ENCODE measurements around the gene TRMT10A. TPM values are rescaled to one million over a fixed set of nuclear protein-coding genes. Genes with fewer than 3 reads are reported as not detected.

The TRMT10A gene
- total RNA-seq, 1 experiment from 2014 or later = 4.6 TPM

GRCh38 chr4:99507762-99508161 is 56.1 kb downstream of the TRMT10A start:
- no peak overlapping the region for H3K23ac ChIP-seq (ENCODE audit: insufficient read length, low read depth, low read length)
- no peaks in the 10 kb centered on the region for H3K4me1 ChIP-seq (ENCODE audit: insufficient read depth, low read length)
- no peak for TF ChIP-seq CTCF (conservative IDR thresholded peaks at IDR 0.05)
- Mint-ChIP-seq H3K4me3 (no peak overlapping the region), H3K27me3 (ENCODE audit: low read depth) (no peaks in the 10 kb centered on the region; the same call in 1 of the 2 replicates), H3K9me3 (peaks cover 0 to 10% of the 10 kb centered on the region in 2 experiments; a peak in 3 of 5 replicates), H3K27ac (no peak overlapping the region), H3K4me1 (peaks cover 10% of the 10 kb centered on the region in 2 experiments), H3K36me3 (ENCODE audit: insufficient read depth in 1 of 3, low read depth in 3 of 3) (peaks cover 0 to 4% (median 0%) of the 10 kb centered on the region in 3 experiments; a peak in 2 of 7 replicates)
- no peak overlapping the region for H4K8ac ChIP-seq (replicated peaks; ENCODE audit: insufficient read length, low read depth, low read length)
- H3K56ac ChIP-seq (ENCODE audit: insufficient read length, low read depth, low read length) = no peak overlapping the region
- H4K91ac ChIP-seq (ENCODE audit: insufficient read length, low read depth, low read length) = no peak overlapping the region
- H2AFZ ChIP-seq (ENCODE audit: low read length) = no peak overlapping the region
- no peaks in the 10 kb centered on the region for H3K79me2 ChIP-seq (ENCODE audit: insufficient read depth, low read length)
- H4K5ac ChIP-seq (ENCODE audit: insufficient read length, low read depth, low read length) = no peak overlapping the region
- no peak for DNase-seq
- no peak overlapping the region for H2AK5ac ChIP-seq (ENCODE audit: insufficient read length, low read length)
- no peak overlapping the region for H2BK12ac ChIP-seq (ENCODE audit: insufficient read length, low read depth, low read length)
- no peak overlapping the region for H2BK120ac ChIP-seq (ENCODE audit: low read depth, low read length, poor library complexity, severe bottlenecking)
- H3K9ac ChIP-seq (ENCODE audit: extremely low read depth, insufficient read length, low read length) = no peak overlapping the region
- no peaks in the 10 kb centered on the region for H3K79me1 ChIP-seq (ENCODE audit: insufficient read depth, low read depth, low read length, poor library complexity, severe bottlenecking)
- H4K20me1 ChIP-seq (ENCODE audit: control insufficient read depth, insufficient read depth, insufficient read length) = no peaks in the 10 kb centered on the region
- no peaks in the 10 kb centered on the region for H3K27me3 ChIP-seq (ENCODE audit: insufficient read depth, low read length)
- no peak overlapping the region for H2BK20ac ChIP-seq (ENCODE audit: low read depth, low read length, poor library complexity, severe bottlenecking)
- H2BK5ac ChIP-seq (ENCODE audit: insufficient read length, low read length) = no peak overlapping the region
- H3T11ph ChIP-seq (ENCODE audit: low read length) = no peak overlapping the region
- no peaks in the 10 kb centered on the region for H3K23me2 ChIP-seq (ENCODE audit: insufficient read length, low read depth, low read length, poor library complexity, severe bottlenecking)
- H3K4me2 ChIP-seq (ENCODE audit: insufficient read depth, insufficient read length, low read length) = no peak overlapping the region
- no peaks in the 10 kb centered on the region for H3K9me3 ChIP-seq (ENCODE audit: control insufficient read depth, low read depth, low read length)
- no peak overlapping the region for H3K4ac ChIP-seq (ENCODE audit: low read depth, low read length)
- no peak overlapping the region for H3K14ac ChIP-seq (ENCODE audit: insufficient read depth, low read length)
- H3K27ac ChIP-seq (ENCODE audit: insufficient read length, low read depth, low read length) = no peak overlapping the region
- no peak overlapping the region for H3K18ac ChIP-seq (ENCODE audit: insufficient read length, low read depth, low read length)
- H2BK15ac ChIP-seq (ENCODE audit: low read depth, low read length) = no peak overlapping the region

All from H9 (cell line).